GM23248 (cell line): Measurements from ENCODE around the gene ZNF616.

Experiments used
- EZH2 ChIP-seq: fragments of 200-600 bp; sonication (generic); IDR thresholded peaks from 2 replicates; pipeline ENCODE4 v1.6.1; 2018; ENCODE audit warnings: antibody characterized with exemption, mild to moderate bottlenecking; ENCODE audit not compliant: insufficient read depth, poor library complexity, severe bottlenecking
- EZH2phosphoT487 ChIP-seq: fragments of 200-600 bp; sonication (generic); IDR thresholded peaks from 2 replicates; pipeline ENCODE4 v1.6.1; 2018; ENCODE audit warnings: antibody characterized with exemption, moderate library complexity, mild to moderate bottlenecking, low read depth; ENCODE audit not compliant: insufficient read depth

DNA sequence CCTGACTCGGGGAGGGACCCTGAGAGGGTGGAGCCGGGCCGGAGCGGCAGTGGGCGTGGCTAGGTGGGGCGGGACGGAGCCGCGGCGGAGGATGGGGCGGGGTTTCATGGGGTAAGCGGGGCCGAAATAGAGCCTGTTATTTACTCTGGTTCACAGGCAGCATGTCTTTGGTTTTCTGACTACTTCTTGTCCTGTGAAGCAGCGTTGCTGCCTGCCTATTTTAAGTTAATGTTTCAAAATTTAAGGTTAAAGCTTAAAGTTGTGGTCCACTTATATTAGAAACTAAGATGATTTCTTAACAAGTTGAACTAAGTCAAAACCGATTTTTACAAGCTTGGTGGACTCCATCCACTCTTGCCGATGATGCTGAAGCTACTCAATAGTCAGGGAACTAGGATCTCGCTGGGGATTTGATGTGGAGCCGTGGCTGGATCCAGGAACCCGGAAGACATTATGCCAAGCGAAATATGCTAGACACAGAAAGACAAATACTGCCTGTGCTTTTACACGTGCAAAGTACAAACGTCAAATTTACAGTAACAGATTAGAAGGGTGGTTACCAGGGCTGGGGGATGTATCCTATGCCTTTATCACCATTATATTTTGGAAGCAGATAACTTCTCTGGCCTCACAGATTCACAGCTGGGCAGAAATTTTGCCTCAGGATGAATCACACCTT is 433 bp upstream of the ZNF616 start:
- TF ChIP-seq EZH2 (no peak), EZH2phosphoT487 (no peak)
